Keratinocyte (primary cell): ENCODE data around the gene CIAO1.

Experiments
- EZH2 ChIP-seq: IDR thresholded peaks from one replicate; pipeline ENCODE4 v1.6.1; 2012; ENCODE audit warnings: inconsistent platforms, mild to moderate bottlenecking, low read length, moderate library complexity
- TF ChIP-seq, protein P1 (sequence below), 3 experiments: IDR thresholded peaks in 1 of 3; conservative IDR thresholded peaks in 1 of 3; optimal IDR thresholded peaks in 1 of 3; 2 replicates in 2 of 3; 3 replicates in 1 of 3; pipeline versions ENCODE3 to v1.5.1; 2011; ENCODE audit warnings: low read length in 3 of 3, mild to moderate bottlenecking in 3 of 3, moderate library complexity in 2 of 3, control low read depth in 1 of 3, inconsistent platforms in 1 of 3; ENCODE audit not compliant: insufficient read depth in 2 of 3; ENCODE audit errors: extremely low read depth in 1 of 3

GRCh38 chr2:96239745-96240264, 26.2 kb upstream of the CIAO1 start:
- TF ChIP-seq, protein P1, sequence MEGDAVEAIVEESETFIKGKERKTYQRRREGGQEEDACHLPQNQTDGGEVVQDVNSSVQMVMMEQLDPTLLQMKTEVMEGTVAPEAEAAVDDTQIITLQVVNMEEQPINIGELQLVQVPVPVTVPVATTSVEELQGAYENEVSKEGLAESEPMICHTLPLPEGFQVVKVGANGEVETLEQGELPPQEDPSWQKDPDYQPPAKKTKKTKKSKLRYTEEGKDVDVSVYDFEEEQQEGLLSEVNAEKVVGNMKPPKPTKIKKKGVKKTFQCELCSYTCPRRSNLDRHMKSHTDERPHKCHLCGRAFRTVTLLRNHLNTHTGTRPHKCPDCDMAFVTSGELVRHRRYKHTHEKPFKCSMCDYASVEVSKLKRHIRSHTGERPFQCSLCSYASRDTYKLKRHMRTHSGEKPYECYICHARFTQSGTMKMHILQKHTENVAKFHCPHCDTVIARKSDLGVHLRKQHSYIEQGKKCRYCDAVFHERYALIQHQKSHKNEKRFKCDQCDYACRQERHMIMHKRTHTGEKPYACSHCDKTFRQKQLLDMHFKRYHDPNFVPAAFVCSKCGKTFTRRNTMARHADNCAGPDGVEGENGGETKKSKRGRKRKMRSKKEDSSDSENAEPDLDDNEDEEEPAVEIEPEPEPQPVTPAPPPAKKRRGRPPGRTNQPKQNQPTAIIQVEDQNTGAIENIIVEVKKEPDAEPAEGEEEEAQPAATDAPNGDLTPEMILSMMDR (optimal IDR thresholded peaks at IDR 0.05 in 1 of 3, IDR thresholded peaks at IDR 0.05 in 1 of 3, conservative IDR thresholded peaks at IDR 0.05 in 1 of 3; ENCODE audit: extremely low read depth in 1 of 3, insufficient read depth in 2 of 3, low read length in 3 of 3), result no peak
- TF ChIP-seq EZH2, result no peak
